Endodermal cell (in vitro differentiated cells): ENCODE results near the gene TRIM62. TPM values are rescaled to one million over a fixed set of nuclear protein-coding genes. Genes with fewer than 3 reads are reported as not detected.
A peak's percentile ranks its signal among the peaks of the same experiment; 100 is the strongest.

ENCODE experiments used
- DNase-seq: peaks from one replicate; pipeline ENCODE4 v3.0.0-alpha.2; 2017
- H3K27ac ChIP-seq: 2 replicates; pipeline ENCODE4 v1.5.1; 2013; ENCODE audit warnings: mild to moderate bottlenecking, low read depth, low read length, moderate library complexity
- H3K27me3 ChIP-seq: 2 replicates; pipeline ENCODE4 v1.6.1; 2013; ENCODE audit warnings: mild to moderate bottlenecking, low read length, moderate library complexity; ENCODE audit not compliant: insufficient read depth, control insufficient read depth, poor library complexity, severe bottlenecking
- H3K36me3 ChIP-seq: 2 replicates; pipeline ENCODE4 v1.7.0; 2013; ENCODE audit warnings: mild to moderate bottlenecking, low read length, moderate library complexity; ENCODE audit not compliant: control insufficient read depth, insufficient read depth
- H3K4me1 ChIP-seq: one replicate; pipeline ENCODE4 v1.7.0; 2013; ENCODE audit warnings: low read length; ENCODE audit not compliant: control insufficient read depth, insufficient read depth
- H3K4me3 ChIP-seq: 2 replicates; pipeline ENCODE4 v1.5.1; 2013; ENCODE audit warnings: mild to moderate bottlenecking, low read length, moderate library complexity
- H3K9ac ChIP-seq: 2 replicates; pipeline ENCODE4 v1.6.1; 2013; ENCODE audit warnings: mild to moderate bottlenecking, low read length, moderate library complexity; ENCODE audit not compliant: poor library complexity, severe bottlenecking; ENCODE audit errors: extremely low read depth
- H3K9me3 ChIP-seq: 2 replicates; pipeline ENCODE4 v1.6.1; 2013; ENCODE audit warnings: mild to moderate bottlenecking, low read length, moderate library complexity; ENCODE audit not compliant: control insufficient read depth
- H3K27ac Mint-ChIP-seq: 2 replicates; pipeline ENCODE4 v1.8.0; 2020; ENCODE audit warnings: mixed read lengths
- H3K27me3 Mint-ChIP-seq: 2 replicates; pipeline ENCODE4 v1.8.0; 2021; ENCODE audit warnings: mild to moderate bottlenecking, mixed read lengths; ENCODE audit not compliant: insufficient read depth
- H3K36me3 Mint-ChIP-seq: 2 replicates; pipeline ENCODE4 v1.8.0; 2020; ENCODE audit warnings: low read depth, mixed read lengths
- H3K4me1 Mint-ChIP-seq: 2 replicates; pipeline ENCODE4 v1.8.0; 2020; ENCODE audit warnings: mixed read lengths
- H3K4me3 Mint-ChIP-seq: 2 replicates; pipeline ENCODE4 v1.8.0; 2020; ENCODE audit warnings: mild to moderate bottlenecking, moderate library complexity, mixed read lengths
- H3K9me3 Mint-ChIP-seq: 2 replicates; pipeline ENCODE4 v1.8.0; 2020; ENCODE audit warnings: mild to moderate bottlenecking, mixed read lengths
- WGBS, 2 experiments: methylation state at CpG; one replicate each; pipeline versions ENCODE4 v1.1.5 to v1.1.7; 2013; ENCODE audit warnings: missing lambda C conversion rate in 2 of 2, mixed read lengths in 1 of 2; ENCODE audit not compliant: insufficient coverage in 1 of 2, insufficient read length in 1 of 2; 5-methylcytosine and 5-hydroxymethylcytosine counted together
- total RNA-seq, 2 donors: library from RNA; stranded (reverse); fragmentation: NEBNext Ultra II Directional in 1 of 2; extraction: Animal tissue kit (Norgen Biotek cat#: 25700) in 1 of 2; gene quantifications; 2 replicates in 1 of 2; 3 replicates in 1 of 2; pipeline ENCODE4 v1.2.1, GENCODE V29; 2021
- TF ChIP-seq, protein P1 (sequence below): fragments of 200-600 bp; sonication (generic); conservative IDR thresholded peaks from 2 replicates; pipeline ENCODE4 v1.5.0; 2021; ENCODE audit warnings: antibody characterized with exemption, mild to moderate bottlenecking

TRIM62 gene
- total RNA-seq, 2 donors from 2014 or later = 5.1 to 6.0 TPM

DNA sequence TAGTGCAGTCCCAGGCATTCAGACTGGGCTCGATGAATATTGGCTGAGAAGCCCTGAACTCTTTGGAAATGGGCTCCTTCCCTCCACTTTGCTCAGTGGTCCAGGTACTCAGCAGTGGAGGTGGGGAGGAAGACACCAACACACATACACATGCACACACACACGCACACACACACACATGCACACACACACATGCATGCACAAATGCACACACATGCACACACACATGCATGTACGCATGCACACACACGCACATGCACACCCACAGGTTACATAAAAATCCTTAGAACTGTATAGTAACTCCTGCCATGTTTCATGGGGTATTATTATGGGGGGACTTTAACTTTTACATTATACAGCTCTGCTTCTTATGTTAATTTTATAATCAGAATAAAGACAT, 5.0 kb downstream of the TRIM62 start:
- H3K9me3 Mint-ChIP-seq = no peaks in the 10 kb centered on the region
- TF ChIP-seq, protein P1, sequence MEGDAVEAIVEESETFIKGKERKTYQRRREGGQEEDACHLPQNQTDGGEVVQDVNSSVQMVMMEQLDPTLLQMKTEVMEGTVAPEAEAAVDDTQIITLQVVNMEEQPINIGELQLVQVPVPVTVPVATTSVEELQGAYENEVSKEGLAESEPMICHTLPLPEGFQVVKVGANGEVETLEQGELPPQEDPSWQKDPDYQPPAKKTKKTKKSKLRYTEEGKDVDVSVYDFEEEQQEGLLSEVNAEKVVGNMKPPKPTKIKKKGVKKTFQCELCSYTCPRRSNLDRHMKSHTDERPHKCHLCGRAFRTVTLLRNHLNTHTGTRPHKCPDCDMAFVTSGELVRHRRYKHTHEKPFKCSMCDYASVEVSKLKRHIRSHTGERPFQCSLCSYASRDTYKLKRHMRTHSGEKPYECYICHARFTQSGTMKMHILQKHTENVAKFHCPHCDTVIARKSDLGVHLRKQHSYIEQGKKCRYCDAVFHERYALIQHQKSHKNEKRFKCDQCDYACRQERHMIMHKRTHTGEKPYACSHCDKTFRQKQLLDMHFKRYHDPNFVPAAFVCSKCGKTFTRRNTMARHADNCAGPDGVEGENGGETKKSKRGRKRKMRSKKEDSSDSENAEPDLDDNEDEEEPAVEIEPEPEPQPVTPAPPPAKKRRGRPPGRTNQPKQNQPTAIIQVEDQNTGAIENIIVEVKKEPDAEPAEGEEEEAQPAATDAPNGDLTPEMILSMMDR = no peak
- H3K4me3 ChIP-seq = no peak overlapping the region
- H3K4me3 Mint-ChIP-seq = no peak overlapping the region
- H3K36me3 Mint-ChIP-seq = no peaks in the 10 kb centered on the region
- H3K27me3 Mint-ChIP-seq = peaks cover 14% of the 10 kb centered on the region
- H3K27me3 ChIP-seq = peaks cover 12% of the 10 kb centered on the region
- H3K27ac Mint-ChIP-seq = no peak overlapping the region
- no peaks in the 10 kb centered on the region for H3K4me1 ChIP-seq
- no peak overlapping the region for H3K9ac ChIP-seq
- H3K4me1 Mint-ChIP-seq = peaks cover 5% of the 10 kb centered on the region
- no peaks in the 10 kb centered on the region for H3K9me3 ChIP-seq
- no peaks in the 10 kb centered on the region for H3K36me3 ChIP-seq
- WGBS, 2 experiments = 65% methylated on average over 3 of the region's 4 CpGs; no CpG with 5 or more reads in 1 of the 2 experiments
- DNase-seq = no peak
- H3K27ac ChIP-seq = peak overlapping the region; percentile 56

DNA sequence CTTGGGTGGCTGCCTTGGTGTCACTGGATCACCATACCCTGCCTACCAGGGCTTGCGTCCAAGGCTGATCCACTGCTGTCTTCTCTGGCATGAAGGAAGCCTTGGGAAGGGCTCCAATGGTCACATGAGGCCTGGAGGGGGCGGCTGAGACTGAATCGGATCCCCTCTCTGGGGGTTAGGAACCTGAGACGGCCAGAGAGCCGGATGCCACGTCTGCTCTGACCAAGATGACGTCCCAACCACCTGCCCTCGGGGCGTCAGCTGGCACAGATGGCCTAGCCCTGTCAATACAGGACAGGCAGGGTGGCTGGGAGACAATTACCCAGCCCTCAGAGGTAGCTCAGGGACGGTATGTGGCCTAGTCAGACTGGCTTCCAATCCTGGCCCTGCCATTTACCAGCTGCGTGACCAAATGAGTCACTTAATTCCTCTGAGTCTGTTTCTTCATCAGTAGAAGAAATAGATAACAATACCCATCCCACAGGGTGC, 5.4 kb downstream of the TRIM62 start:
- no peak overlapping the region for H3K4me3 Mint-ChIP-seq
- peak; percentile 46 for DNase-seq
- 79 to 81% methylated on average over 10 to 11 of the region's 11 CpGs for WGBS, 2 experiments
- no peak overlapping the region for H3K27ac Mint-ChIP-seq
- H3K27me3 Mint-ChIP-seq = peaks cover 12% of the 10 kb centered on the region
- no peak overlapping the region for H3K4me3 ChIP-seq
- peaks cover 5% of the 10 kb centered on the region for H3K4me1 Mint-ChIP-seq
- no peaks in the 10 kb centered on the region for H3K36me3 ChIP-seq
- H3K9ac ChIP-seq = no peak overlapping the region
- H3K4me1 ChIP-seq = no peaks in the 10 kb centered on the region
- TF ChIP-seq, protein P1 = no peak
- peaks cover 11% of the 10 kb centered on the region for H3K27me3 ChIP-seq
- no peaks in the 10 kb centered on the region for H3K36me3 Mint-ChIP-seq
- H3K9me3 Mint-ChIP-seq = no peaks in the 10 kb centered on the region
- H3K9me3 ChIP-seq = no peaks in the 10 kb centered on the region
- peak overlapping the region; percentile 56 for H3K27ac ChIP-seq

DNA sequence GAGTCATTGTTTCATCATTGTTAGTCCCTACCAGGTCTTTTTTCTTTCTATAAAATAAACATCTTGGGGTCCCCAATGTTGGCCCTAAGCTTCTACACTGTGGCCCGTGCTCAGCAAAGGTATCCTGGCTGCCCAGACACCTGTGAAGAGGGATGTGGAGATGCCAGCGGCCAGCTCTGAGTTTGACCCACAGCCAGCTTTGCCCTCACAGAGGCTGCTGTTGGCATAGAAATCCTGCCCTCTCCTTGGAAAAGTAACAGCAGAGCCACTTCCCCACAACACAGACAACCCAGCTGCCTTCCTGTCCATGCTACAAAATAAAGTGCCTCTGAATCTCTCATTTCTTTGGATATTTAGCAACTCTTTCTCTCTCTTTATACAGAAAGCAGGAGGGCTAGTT, 6.0 kb downstream of the TRIM62 start:
- TF ChIP-seq, protein P1 = no peak
- peaks cover 5% of the 10 kb centered on the region for H3K4me1 Mint-ChIP-seq
- Histone ChIP-seq H3K9me3 (no peaks in the 10 kb centered on the region), H3K36me3 (no peaks in the 10 kb centered on the region), H3K27ac (peak overlapping the region; percentile 25), H3K4me3 (no peak overlapping the region), H3K9ac (no peak overlapping the region), H3K27me3 (peaks cover 6% of the 10 kb centered on the region), H3K4me1 (no peaks in the 10 kb centered on the region)
- no peaks in the 10 kb centered on the region for H3K36me3 Mint-ChIP-seq
- DNase-seq = no peak
- H3K9me3 Mint-ChIP-seq = no peaks in the 10 kb centered on the region
- H3K27me3 Mint-ChIP-seq = peaks cover 10% of the 10 kb centered on the region
- H3K27ac Mint-ChIP-seq = no peak overlapping the region
- 94% methylated on average over 2 of the region's 2 CpGs; no CpG with 5 or more reads in 1 of the 2 experiments for WGBS, 2 experiments
- no peak overlapping the region for H3K4me3 Mint-ChIP-seq
